ENCODE data around the gene BSG.

Gene BSG

DNA sequence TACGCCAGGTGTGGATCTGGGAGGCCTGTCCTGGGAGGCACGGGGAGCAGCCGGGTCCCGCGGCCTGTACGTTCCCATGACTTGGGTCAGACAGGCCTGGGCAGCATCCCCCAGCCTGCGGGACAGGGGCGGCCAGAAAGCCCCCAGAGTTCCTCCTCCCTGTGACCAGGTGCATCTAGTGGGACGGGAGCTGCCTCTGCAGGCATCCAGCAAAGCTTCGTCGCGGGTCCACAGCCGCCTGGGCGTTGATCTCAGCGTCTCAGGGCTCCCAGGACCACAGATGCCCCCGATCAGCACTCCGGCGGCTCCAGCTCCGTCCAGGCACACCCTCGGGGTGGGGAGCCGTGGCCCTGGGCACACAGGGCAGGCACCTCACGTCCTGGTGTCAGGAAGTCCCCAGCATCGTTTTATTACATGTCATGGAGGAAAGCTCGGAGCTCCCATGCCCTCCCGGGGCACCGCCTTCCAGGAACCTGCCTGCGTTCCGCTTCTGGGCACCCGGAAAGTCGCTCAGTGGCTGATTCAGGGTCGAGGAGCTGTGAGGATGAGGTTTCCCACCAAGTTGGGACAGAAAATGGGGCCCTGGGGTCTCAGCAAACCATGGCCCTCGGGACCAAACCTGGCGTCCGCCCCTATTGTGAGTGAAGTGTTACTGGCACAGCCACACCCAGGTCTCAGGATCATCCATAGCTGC, 30.1 kb upstream of the BSG start:
- Histone ChIP-seq H3K4me3 (ENCODE audit: low read length) (no peak overlapping the region), H3K27me3 (ENCODE audit: control insufficient read depth, insufficient read depth, low read length) (no peaks in the 10 kb centered on the region), H3K9me3 (ENCODE audit: control insufficient read depth, low read depth, low read length) (no peaks in the 10 kb centered on the region), H3K27ac (ENCODE audit: low read length) (no peak overlapping the region), H3K36me3 (ENCODE audit: control insufficient read depth, low read depth, low read length) (peaks cover 12% of the 10 kb centered on the region), H3K4me1 (ENCODE audit: control insufficient read depth, low read depth, low read length) (no peaks in the 10 kb centered on the region), H3K9ac (ENCODE audit: low read length) (no peak overlapping the region)

- H3K9me3 ChIP-seq (ENCODE audit: control insufficient read depth, low read depth, low read length), result no peaks in the 10 kb centered on the region
- H3K27me3 ChIP-seq (ENCODE audit: control insufficient read depth, insufficient read depth, low read length), result no peaks in the 10 kb centered on the region
- H3K4me3 ChIP-seq (ENCODE audit: low read length), result no peak within 1 kb of the TSS
- no peak within 1 kb of the TSS for H3K27ac ChIP-seq (ENCODE audit: low read length)
- no peak within 1 kb of the TSS for H3K9ac ChIP-seq (ENCODE audit: low read length)
- H3K4me1 ChIP-seq (ENCODE audit: control insufficient read depth, low read depth, low read length), result no peaks in the 10 kb centered on the region
- H3K36me3 ChIP-seq (ENCODE audit: control insufficient read depth, low read depth, low read length), result peaks cover 3% of the 10 kb centered on the region
These were observed 28.3 kb upstream of the BSG start, which contains the start of gene GZMM for GRCh38 chr19:543910-544608. Gene GZMM, plus strand, starts transcription at chr19:544053. Its CDS starts 19 bp downstream, at chr19:544072.

- Histone ChIP-seq H3K36me3 (ENCODE audit: control insufficient read depth, low read depth, low read length) (peaks cover under 1% of the 10 kb centered on the region), H3K9me3 (ENCODE audit: control insufficient read depth, low read depth, low read length) (no peaks in the 10 kb centered on the region), H3K27me3 (ENCODE audit: control insufficient read depth, insufficient read depth, low read length) (no peaks in the 10 kb centered on the region), H3K27ac (ENCODE audit: low read length) (no peak overlapping the region), H3K9ac (ENCODE audit: low read length) (no peak overlapping the region), H3K4me3 (ENCODE audit: low read length) (no peak overlapping the region), H3K4me1 (ENCODE audit: control insufficient read depth, low read depth, low read length) (no peaks in the 10 kb centered on the region)
These were observed 25.3 kb upstream of the BSG start for GRCh38 chr19:547117-547516.

DNA sequence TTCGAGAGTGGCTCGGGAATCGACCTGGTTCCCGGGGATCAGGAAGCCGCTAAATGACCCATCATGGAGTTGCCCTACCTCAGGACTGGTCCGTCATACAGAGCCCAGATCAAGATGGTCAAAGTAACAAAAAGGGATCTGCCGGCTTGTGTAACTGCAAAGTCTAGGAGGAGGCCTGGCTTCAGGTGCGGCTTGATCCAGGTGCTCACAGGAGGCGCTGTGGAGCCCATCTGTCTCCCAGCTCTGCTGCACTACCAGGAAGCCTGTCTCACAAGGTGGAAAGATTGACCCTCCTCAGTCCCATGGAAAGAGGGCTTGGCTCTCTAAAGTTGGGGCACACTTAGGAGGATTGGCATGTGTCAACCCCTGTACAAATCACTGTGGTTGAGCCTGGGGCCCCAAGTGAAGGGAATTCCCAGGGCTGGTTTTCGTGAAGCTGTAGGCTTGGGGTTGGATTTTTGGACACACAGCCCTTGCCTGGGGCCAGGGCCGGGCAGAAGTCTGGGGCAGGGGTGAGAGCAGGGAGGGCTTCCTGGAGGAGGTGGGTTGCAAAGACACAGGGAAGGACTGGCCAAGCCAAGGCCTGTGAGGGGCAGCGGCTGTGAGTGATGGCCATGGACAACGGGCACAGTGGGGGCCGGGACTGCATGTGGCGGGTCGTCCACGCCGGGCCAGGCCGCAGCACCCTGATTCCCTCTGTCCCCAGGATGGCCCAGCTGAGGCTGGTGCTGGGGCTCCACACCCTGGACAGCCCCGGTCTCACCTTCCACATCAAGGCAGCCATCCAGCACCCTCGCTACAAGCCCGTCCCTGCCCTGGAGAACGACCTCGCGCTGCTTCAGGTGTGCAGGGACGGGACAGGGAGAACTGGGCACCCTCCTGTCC, 24.3 kb upstream of the BSG start:
- Histone ChIP-seq H3K9me3 (ENCODE audit: control insufficient read depth, low read depth, low read length) (no peaks in the 10 kb centered on the region), H3K9ac (ENCODE audit: low read length) (no peak overlapping the region), H3K27me3 (ENCODE audit: control insufficient read depth, insufficient read depth, low read length) (no peaks in the 10 kb centered on the region), H3K27ac (ENCODE audit: low read length) (no peak overlapping the region), H3K4me1 (ENCODE audit: control insufficient read depth, low read depth, low read length) (no peaks in the 10 kb centered on the region), H3K4me3 (ENCODE audit: low read length) (no peak overlapping the region), H3K36me3 (ENCODE audit: control insufficient read depth, low read depth, low read length) (no peaks in the 10 kb centered on the region)

GRCh38 chr19:548886-549830, 23.2 kb upstream of the BSG start:
- no peak overlapping the region for H3K27ac ChIP-seq (ENCODE audit: low read length)
- no peak overlapping the region for H3K4me3 ChIP-seq (ENCODE audit: low read length)
- H3K9me3 ChIP-seq (ENCODE audit: control insufficient read depth, low read depth, low read length), result no peaks in the 10 kb centered on the region
- H3K27me3 ChIP-seq (ENCODE audit: control insufficient read depth, insufficient read depth, low read length), result no peaks in the 10 kb centered on the region
- H3K4me1 ChIP-seq (ENCODE audit: control insufficient read depth, low read depth, low read length), result no peaks in the 10 kb centered on the region
- no peak overlapping the region for H3K9ac ChIP-seq (ENCODE audit: low read length)
- no peaks in the 10 kb centered on the region for H3K36me3 ChIP-seq (ENCODE audit: control insufficient read depth, low read depth, low read length)

DNA sequence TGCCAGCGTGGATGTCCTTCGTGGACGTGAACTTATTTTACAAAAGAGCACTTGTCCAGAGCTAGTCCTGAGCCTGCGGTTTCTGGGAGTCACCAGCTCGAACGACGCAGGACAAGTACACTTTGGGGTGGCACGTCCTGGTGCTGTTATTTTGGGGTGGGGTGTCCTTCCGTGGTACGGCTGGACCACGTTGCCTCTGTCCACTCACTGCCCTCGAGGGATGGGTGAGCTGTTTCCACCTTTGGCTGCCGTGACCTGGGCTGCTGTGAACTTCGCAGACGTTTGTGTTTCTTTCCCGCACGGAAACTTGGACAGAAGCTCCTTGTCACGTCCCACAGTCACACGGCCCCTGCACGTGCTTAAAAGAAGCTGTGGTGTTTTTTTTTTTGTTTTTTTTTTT, 17.6 kb upstream of the BSG start:
- no peaks in the 10 kb centered on the region for H3K4me1 ChIP-seq (ENCODE audit: control insufficient read depth, low read depth, low read length)
- no peaks in the 10 kb centered on the region for H3K36me3 ChIP-seq (ENCODE audit: control insufficient read depth, low read depth, low read length)
- H3K27me3 ChIP-seq (ENCODE audit: control insufficient read depth, insufficient read depth, low read length), result no peaks in the 10 kb centered on the region
- H3K4me3 ChIP-seq (ENCODE audit: low read length), result no peak overlapping the region
- H3K27ac ChIP-seq (ENCODE audit: low read length), result no peak overlapping the region
- H3K9ac ChIP-seq (ENCODE audit: low read length), result no peak overlapping the region
- no peaks in the 10 kb centered on the region for H3K9me3 ChIP-seq (ENCODE audit: control insufficient read depth, low read depth, low read length)

DNA sequence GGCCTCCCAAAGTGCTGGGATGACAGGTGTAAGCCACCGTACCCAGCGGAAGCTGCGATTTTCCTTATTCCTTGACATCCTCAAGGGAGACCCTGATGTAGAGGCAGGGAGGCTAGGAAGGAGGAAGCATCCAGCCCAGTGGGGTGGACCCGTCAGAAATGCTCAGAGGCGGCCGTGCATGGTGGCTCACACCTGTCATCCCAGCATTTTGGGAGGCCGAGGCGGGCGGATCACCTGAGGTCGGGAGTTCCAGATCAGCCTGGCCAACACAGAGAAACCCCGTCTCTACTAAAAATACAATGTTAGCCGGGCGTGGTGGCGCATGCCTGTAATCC, 17.0 kb upstream of the BSG start:
- Histone ChIP-seq H3K4me1 (ENCODE audit: control insufficient read depth, low read depth, low read length) (no peaks in the 10 kb centered on the region), H3K9ac (ENCODE audit: low read length) (no peak overlapping the region), H3K27me3 (ENCODE audit: control insufficient read depth, insufficient read depth, low read length) (no peaks in the 10 kb centered on the region), H3K27ac (ENCODE audit: low read length) (no peak overlapping the region), H3K36me3 (ENCODE audit: control insufficient read depth, low read depth, low read length) (no peaks in the 10 kb centered on the region), H3K4me3 (ENCODE audit: low read length) (no peak overlapping the region), H3K9me3 (ENCODE audit: control insufficient read depth, low read depth, low read length) (no peaks in the 10 kb centered on the region)

DNA sequence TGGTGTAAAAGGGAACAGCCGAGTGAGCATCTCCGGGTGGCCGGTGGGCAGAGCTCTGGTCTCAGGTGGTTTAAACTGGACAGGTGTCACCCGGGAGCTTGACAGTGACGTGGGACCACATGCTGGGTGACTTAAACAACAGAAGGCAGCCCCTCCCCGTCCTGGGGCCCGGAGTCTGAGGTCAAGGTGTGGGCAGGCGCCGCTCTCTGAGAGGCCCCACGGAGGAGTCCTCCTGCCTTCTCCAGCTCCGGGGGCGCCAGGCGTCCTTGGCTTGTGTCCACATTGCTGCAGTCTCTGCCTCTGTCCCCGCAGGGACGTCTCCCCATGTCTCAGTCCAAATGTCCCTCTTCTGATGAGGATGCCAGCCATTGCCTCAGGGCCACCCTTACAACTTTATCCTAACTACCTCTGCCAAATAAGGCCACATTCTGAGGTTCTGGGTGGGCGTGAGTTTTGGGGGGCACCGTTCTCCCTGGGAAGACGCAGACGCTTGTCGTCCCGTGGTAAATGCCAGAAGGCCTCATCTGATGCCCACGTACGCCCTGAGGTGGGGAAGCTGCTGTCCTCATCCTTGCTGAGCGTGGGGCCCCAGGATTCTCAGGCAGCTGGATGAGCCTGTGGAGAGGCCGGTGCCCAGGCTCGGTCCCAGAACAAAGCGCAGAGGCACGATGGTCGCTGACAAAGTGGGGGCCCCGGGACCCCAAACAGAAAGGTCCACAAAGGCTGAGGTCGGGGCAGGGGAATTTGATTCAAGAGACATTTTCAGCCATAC, 15.6 kb upstream of the BSG start:
- no peak overlapping the region for H3K27ac ChIP-seq (ENCODE audit: low read length)
- H3K27me3 ChIP-seq (ENCODE audit: control insufficient read depth, insufficient read depth, low read length), result no peaks in the 10 kb centered on the region
- no peaks in the 10 kb centered on the region for H3K9me3 ChIP-seq (ENCODE audit: control insufficient read depth, low read depth, low read length)
- no peak overlapping the region for H3K4me3 ChIP-seq (ENCODE audit: low read length)
- no peaks in the 10 kb centered on the region for H3K36me3 ChIP-seq (ENCODE audit: control insufficient read depth, low read depth, low read length)
- H3K4me1 ChIP-seq (ENCODE audit: control insufficient read depth, low read depth, low read length), result no peaks in the 10 kb centered on the region
- no peak overlapping the region for H3K9ac ChIP-seq (ENCODE audit: low read length)

GRCh38 chr19:558770-559439, 13.5 kb upstream of the BSG start:
- H3K4me1 ChIP-seq (ENCODE audit: control insufficient read depth, low read depth, low read length), result no peaks in the 10 kb centered on the region
- H3K9ac ChIP-seq (ENCODE audit: low read length), result no peak overlapping the region
- no peak overlapping the region for H3K4me3 ChIP-seq (ENCODE audit: low read length)
- H3K9me3 ChIP-seq (ENCODE audit: control insufficient read depth, low read depth, low read length), result no peaks in the 10 kb centered on the region
- H3K36me3 ChIP-seq (ENCODE audit: control insufficient read depth, low read depth, low read length), result no peaks in the 10 kb centered on the region
- no peak overlapping the region for H3K27ac ChIP-seq (ENCODE audit: low read length)
- no peaks in the 10 kb centered on the region for H3K27me3 ChIP-seq (ENCODE audit: control insufficient read depth, insufficient read depth, low read length)

GRCh38 chr19:560121-560520, 12.3 kb upstream of the BSG start:
- no peaks in the 10 kb centered on the region for H3K36me3 ChIP-seq (ENCODE audit: control insufficient read depth, low read depth, low read length)
- H3K27me3 ChIP-seq (ENCODE audit: control insufficient read depth, insufficient read depth, low read length), result no peaks in the 10 kb centered on the region
- H3K9me3 ChIP-seq (ENCODE audit: control insufficient read depth, low read depth, low read length), result no peaks in the 10 kb centered on the region
- no peak overlapping the region for H3K4me3 ChIP-seq (ENCODE audit: low read length)
- H3K27ac ChIP-seq (ENCODE audit: low read length), result no peak overlapping the region
- no peak overlapping the region for H3K9ac ChIP-seq (ENCODE audit: low read length)
- no peaks in the 10 kb centered on the region for H3K4me1 ChIP-seq (ENCODE audit: control insufficient read depth, low read depth, low read length)

All from iPS-18a (cell line).